ENCODE measurements around the gene TLN1. TPM values are rescaled to one million over a fixed set of nuclear protein-coding genes. Genes with fewer than 3 reads are reported as not detected.

The TLN1 gene
- polyA plus RNA-seq, 1 experiment = 399 TPM

DNA sequence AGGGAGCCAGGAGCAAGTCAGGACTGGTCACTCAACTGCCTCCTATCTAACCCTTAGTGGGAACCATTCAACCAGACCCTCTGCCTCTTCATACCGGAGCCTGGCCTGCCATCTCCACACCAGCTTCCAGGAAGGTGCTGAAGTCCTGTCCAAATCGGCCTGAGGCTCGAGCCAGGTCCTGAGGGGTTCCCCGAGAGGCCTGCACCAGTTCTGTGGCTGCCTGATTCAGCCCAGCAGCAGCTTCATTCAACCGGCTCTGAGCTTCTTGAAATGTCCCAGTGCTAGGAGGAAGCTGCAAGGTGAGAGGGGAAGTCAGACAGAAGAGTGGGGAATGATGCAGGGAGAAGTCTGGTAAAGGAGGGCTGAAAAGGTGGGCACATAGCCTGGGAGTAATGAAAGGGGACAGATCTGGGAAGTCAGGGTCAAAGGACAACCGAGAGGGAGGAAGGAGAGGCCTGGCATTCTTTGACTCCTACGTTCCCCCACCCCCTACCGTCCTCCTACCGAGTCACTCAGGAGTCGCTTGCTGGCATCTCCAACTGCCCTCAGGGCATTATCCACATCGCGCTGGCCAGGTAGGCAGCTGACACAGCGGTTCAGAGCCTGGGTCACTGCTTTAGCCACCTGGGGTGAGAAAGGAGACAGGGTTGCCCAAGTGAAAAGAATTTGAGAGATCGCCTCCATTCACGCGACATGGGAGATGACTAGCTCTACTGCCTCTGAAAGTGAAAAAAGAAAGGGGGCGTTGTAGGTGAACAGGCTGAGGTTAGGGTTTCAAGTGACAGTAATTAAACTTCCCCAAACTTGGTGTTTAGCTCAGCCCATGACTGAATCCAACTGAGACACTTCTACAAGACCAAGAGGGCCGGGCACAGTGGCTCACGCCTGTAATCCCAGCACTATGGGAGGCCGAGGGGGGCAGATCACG, 20.2 kb downstream of the TLN1 start:
- ChIA-PET CTCF (interaction anchor here (0.6 to 16.4 kb wide), 6 partner anchors 13 to 51 kb away, joined by 3 to 177 read pairs (median 4); no protein-coding TSS in a partner anchor), POLR2A (no interaction called here)
- Histone ChIP-seq H3K36me3 (ENCODE audit: control insufficient read depth, insufficient read depth, low read length) (peaks cover 60% of the 10 kb centered on the region), H3K27me3 (ENCODE audit: control insufficient read depth, insufficient read depth, low read length) (no peaks in the 10 kb centered on the region), H3K4me3 (ENCODE audit: low read depth, low read length) (no peak overlapping the region)
- TF ChIP-seq, protein P1, sequence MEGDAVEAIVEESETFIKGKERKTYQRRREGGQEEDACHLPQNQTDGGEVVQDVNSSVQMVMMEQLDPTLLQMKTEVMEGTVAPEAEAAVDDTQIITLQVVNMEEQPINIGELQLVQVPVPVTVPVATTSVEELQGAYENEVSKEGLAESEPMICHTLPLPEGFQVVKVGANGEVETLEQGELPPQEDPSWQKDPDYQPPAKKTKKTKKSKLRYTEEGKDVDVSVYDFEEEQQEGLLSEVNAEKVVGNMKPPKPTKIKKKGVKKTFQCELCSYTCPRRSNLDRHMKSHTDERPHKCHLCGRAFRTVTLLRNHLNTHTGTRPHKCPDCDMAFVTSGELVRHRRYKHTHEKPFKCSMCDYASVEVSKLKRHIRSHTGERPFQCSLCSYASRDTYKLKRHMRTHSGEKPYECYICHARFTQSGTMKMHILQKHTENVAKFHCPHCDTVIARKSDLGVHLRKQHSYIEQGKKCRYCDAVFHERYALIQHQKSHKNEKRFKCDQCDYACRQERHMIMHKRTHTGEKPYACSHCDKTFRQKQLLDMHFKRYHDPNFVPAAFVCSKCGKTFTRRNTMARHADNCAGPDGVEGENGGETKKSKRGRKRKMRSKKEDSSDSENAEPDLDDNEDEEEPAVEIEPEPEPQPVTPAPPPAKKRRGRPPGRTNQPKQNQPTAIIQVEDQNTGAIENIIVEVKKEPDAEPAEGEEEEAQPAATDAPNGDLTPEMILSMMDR (IDR thresholded peaks at IDR 0.05; ENCODE audit: insufficient read depth, low read depth, low read length) = no peak
- no peak for DNase-seq (ENCODE audit: low read depth)

DNA sequence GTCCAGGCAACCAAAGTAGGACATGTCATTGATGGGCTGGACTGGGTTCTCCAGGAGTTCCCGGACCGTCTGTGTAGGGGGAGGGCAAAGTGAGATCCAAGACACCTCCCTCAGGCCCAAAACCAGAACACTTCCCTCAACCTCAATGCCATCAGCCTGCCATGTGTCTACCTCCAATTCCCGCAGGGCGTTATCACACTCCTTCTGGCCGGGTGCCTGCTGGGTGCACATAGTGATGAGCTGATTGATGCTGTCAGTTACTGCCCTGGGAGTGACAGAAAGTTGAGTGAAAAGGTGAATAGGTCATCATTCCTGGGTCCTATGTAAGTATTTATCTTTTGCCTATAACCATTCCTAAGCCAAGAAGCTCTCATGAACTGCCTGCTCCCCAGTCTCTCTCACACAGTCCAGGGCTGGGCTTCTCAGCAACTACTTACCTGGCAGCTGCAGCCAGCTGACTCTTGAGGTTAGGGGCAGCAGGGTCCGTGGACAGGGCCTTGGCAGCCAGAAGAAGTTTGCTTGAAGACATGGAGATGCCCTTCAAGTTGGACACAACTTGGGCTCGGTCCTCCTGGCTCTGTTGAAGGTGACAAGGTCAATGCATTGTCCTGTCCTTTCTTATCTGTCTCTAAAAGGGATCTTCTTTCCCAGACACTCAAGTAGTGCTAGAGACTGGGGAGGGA, 21.0 kb downstream of the TLN1 start:
- Histone ChIP-seq H3K4me3 (ENCODE audit: low read depth, low read length) (no peak overlapping the region), H3K27me3 (ENCODE audit: control insufficient read depth, insufficient read depth, low read length) (no peaks in the 10 kb centered on the region), H3K36me3 (ENCODE audit: control insufficient read depth, insufficient read depth, low read length) (peaks cover 63% of the 10 kb centered on the region)
- CTCF ChIA-PET = interaction anchor here (1.0 to 16.4 kb wide), 4 partner anchors 10 to 51 kb away, joined by 3 to 177 read pairs (median 4); no protein-coding TSS in a partner anchor
- TF ChIP-seq, protein P1 (IDR thresholded peaks at IDR 0.05; ENCODE audit: insufficient read depth, low read depth, low read length) = no peak
- POLR2A ChIA-PET = no interaction called here
- DNase-seq (ENCODE audit: low read depth) = no peak

DNA sequence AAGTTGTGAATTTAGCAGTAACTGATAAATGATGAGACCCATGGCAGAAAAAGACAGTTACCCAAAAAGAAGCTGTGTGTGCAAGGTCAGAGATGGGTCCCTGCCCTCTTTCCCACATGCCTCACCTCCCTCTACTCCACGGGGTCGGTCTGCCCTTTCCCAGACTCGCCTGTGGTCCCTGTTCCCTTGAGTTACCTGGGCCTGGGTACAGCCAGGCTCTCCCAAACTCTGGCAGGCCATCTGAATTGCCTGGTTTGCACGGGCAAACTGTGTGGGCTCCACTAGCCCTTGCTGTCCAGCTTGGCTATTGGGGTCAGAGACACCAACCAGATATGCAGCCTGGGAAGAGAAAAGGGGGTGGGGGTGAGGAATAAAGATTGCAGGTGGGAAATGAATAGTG, 23.8 kb downstream of the TLN1 start:
- Histone ChIP-seq H3K36me3 (ENCODE audit: control insufficient read depth, insufficient read depth, low read length) (peaks cover 72% of the 10 kb centered on the region), H3K4me3 (ENCODE audit: low read depth, low read length) (no peak overlapping the region), H3K27me3 (ENCODE audit: control insufficient read depth, insufficient read depth, low read length) (no peaks in the 10 kb centered on the region)
- CTCF ChIA-PET = interaction anchor here (1.2 to 16.4 kb wide), 3 partner anchors 9 to 20 kb away, joined by 5 to 177 read pairs (median 5); no protein-coding TSS in a partner anchor
- POLR2A ChIA-PET = no interaction called here
- TF ChIP-seq, protein P1 (IDR thresholded peaks at IDR 0.05; ENCODE audit: insufficient read depth, low read depth, low read length) = no peak
- DNase-seq (ENCODE audit: low read depth) = no peak

DNA sequence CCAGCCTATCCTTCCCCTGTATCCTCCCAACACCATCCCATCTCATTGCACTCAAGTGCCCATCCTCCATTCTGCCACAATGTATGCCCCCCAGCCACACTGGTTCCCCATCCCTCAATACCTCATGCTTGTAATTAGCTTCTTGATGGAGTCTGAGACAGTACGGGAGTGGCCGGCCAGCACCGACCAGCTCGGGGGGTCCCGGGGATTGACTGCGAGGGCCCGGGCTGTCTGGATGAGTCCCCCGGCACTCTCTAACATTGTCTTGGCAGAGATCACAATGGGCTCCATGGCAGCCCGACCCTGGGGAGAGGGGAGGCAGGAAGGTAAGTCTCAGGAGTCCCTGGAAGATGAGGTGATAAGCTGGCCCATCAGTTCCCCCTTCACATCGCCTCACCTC, 25.0 kb downstream of the TLN1 start:
- ChIA-PET CTCF (interaction anchor here (0.6 to 16.4 kb wide), 4 partner anchors 10 to 191 kb away, joined by 3 to 177 read pairs (median 4); no protein-coding TSS in a partner anchor), POLR2A (no interaction called here)

More for the DNA sequence above, 25.0 kb downstream of the TLN1 start:
- H3K36me3 ChIP-seq (ENCODE audit: control insufficient read depth, insufficient read depth, low read length) = peaks cover 71% of the 10 kb centered on the region
- no peak overlapping the region for H3K4me3 ChIP-seq (ENCODE audit: low read depth, low read length)
- no peaks in the 10 kb centered on the region for H3K27me3 ChIP-seq (ENCODE audit: control insufficient read depth, insufficient read depth, low read length)
- no peak for DNase-seq (ENCODE audit: low read depth)
- TF ChIP-seq, protein P1 (IDR thresholded peaks at IDR 0.05; ENCODE audit: insufficient read depth, low read depth, low read length) = no peak

Data from BJ (cell line).